H1 (cell line): ENCODE measurements around the gene S100A16. TPM values are rescaled to one million over a fixed set of nuclear protein-coding genes. Genes with fewer than 3 reads are reported as not detected.

Experiments
- CTBP2 ChIP-seq: IDR thresholded peaks from 2 replicates; pipeline ENCODE4 v1.7.0; 2011; ENCODE audit warnings: borderline replicate concordance, mild to moderate bottlenecking, moderate library complexity, mixed read lengths, low read length; ENCODE audit not compliant: insufficient read depth, insufficient read length
- NRF1 ChIP-seq: IDR thresholded peaks from 2 replicates; pipeline ENCODE4 v1.6.1; 2011; ENCODE audit warnings: mild to moderate bottlenecking, low read depth, low read length, improper control_type of control experiment
- SAP30 ChIP-seq: fragments of 300-600 bp; sonication (generic); IDR thresholded peaks from 2 replicates; pipeline ENCODE4 v1.7.1; 2012; ENCODE audit warnings: low read length, moderate library complexity, mild to moderate bottlenecking, inconsistent platforms; ENCODE audit not compliant: insufficient read depth, insufficient replicate concordance
- polyA plus RNA-seq, 7 experiments: library from polyadenylated mRNA; depleted of rRNA in 3 of 7; stranded (reverse) in 5 of 7; unstranded in 2 of 7; fragments of >200 nt in 5 of 7; fragments of 200-250 nt in 2 of 7; gene quantifications; 1 replicate in 5 of 7; 2 replicates in 1 of 7; 4 replicates in 1 of 7; pipeline versions ENCODE4 v1.2.1 to v1.2.3, GENCODE V29; 2011 to 2013; ENCODE audit warnings: missing spikeins in 2 of 7, mixed read lengths in 2 of 7
- total RNA-seq: library from RNA; stranded (reverse); fragmentation: NEBNext Ultra II Directional; extraction: Animal tissue kit (Norgen Biotek cat#: 25700); gene quantifications from 2 replicates; pipeline ENCODE4 v1.2.1, GENCODE V29; 2021
- TF ChIP-seq, protein P1 (sequence below), 3 experiments: IDR thresholded peaks; 1 replicate in 2 of 3; 2 replicates in 1 of 3; pipeline versions ENCODE4 v1.5.1 to v1.6.1; 2011; ENCODE audit warnings: low read length in 3 of 3, mild to moderate bottlenecking in 3 of 3, inconsistent platforms in 2 of 3, low read depth in 1 of 3, moderate library complexity in 1 of 3; ENCODE audit not compliant: insufficient read depth in 1 of 3; ENCODE audit errors: control extremely low read depth in 1 of 3

S100A16 gene
- total and polyA plus RNA-seq, 2 of the 8 experiments (the other 6 are each of a cell fraction or from before 2014, with no cell fraction given), result 14.9 to 61.4 TPM

GRCh38 chr1:153609585-153609907, 3.4 kb downstream of the S100A16 start (continued):
- TF ChIP-seq, protein P1, sequence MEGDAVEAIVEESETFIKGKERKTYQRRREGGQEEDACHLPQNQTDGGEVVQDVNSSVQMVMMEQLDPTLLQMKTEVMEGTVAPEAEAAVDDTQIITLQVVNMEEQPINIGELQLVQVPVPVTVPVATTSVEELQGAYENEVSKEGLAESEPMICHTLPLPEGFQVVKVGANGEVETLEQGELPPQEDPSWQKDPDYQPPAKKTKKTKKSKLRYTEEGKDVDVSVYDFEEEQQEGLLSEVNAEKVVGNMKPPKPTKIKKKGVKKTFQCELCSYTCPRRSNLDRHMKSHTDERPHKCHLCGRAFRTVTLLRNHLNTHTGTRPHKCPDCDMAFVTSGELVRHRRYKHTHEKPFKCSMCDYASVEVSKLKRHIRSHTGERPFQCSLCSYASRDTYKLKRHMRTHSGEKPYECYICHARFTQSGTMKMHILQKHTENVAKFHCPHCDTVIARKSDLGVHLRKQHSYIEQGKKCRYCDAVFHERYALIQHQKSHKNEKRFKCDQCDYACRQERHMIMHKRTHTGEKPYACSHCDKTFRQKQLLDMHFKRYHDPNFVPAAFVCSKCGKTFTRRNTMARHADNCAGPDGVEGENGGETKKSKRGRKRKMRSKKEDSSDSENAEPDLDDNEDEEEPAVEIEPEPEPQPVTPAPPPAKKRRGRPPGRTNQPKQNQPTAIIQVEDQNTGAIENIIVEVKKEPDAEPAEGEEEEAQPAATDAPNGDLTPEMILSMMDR (IDR thresholded peaks at IDR 0.05; ENCODE audit: control extremely low read depth in 1 of 3, insufficient read depth in 1 of 3, low read depth in 1 of 3, low read length in 3 of 3), result no peak
- TF ChIP-seq CTBP2, result no peak
- no peak for TF ChIP-seq SAP30
- TF ChIP-seq NRF1, result no peak
